GM19025 (cell line): Measurements from ENCODE around the gene VSIG10L.
A peak's percentile ranks its signal among the peaks of the same experiment; 100 is the strongest.

ENCODE experiments used
- ATAC-seq: cut with Tn5 transposase; IDR thresholded peaks from one replicate; pipeline ENCODE4 v1.9.1; 2021; ENCODE audit warnings: mild to moderate bottlenecking, low read depth, moderate library complexity; ENCODE audit not compliant: unreplicated experiment

Gene VSIG10L

GRCh38 chr19:51341976-51342580 is at the start of gene VSIG10L:
VSIG10L (minus strand) TSS chr19:51342139; CDS start chr19:51342124, 15 bp downstream.
- no peak for ATAC-seq

DNA sequence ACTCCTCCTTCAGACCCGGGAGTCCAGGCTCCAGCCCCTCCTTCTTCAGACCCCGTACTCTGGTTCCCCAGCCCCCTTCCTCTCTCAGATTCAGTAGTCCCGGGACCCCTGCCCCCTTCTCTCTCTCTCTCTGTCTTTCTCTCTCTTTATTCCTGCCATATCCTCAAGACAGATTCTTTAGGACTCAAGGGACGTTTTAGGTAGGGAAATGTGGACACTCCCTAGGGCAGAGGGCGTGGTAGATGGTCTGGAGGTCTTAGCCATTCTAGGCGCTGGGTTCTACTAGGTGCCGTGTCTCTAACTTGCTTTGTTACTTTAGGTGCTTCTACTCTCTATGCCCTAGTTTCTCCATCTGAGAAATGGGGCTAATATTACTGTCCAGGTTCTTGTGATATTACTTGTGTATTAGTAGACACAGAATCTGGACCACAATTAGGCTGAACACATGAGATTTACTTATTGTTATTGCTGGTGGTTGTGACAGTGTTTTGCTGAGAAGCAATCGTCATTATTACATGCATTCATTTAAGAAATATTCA is 49.2 kb upstream of the VSIG10L start:
- ATAC-seq: no peak

- ATAC-seq: no peak
Measured at GRCh38 chr19:51389143-51389542, 47.2 kb upstream of the VSIG10L start.

DNA sequence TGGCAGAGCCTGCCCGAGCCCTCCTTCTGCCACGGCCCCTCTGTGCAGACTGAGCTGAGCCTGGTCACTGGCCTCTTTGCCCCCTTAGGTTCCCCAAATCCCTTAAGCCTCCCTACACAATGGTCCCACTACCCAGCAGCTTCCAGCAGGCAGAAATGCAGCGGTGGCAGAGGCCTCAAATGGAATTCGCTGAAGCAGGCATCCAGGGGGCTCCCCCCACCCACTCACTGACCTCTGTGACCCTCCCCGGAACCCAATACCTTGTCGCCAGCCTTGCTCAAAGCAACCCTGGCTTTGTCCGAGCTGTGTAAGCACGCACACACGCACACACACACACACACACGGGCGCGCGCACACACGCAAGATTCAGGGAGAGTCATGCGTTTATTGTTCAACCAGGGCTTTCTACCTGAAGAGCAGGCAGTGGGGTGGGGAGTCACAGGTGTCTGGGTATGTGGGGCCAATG is 46.0 kb upstream of the VSIG10L start, which contains the start of gene LIM2:
Gene LIM2, minus strand, starts transcription at position 51 of the 466 bp plus-strand sequence. CDS start 531 bp downstream, outside the sequence.
- ATAC-seq: no peak

- no peak for ATAC-seq
Measured at GRCh38 chr19:51386882-51387520, 45.1 kb upstream of the VSIG10L start.

- no peak for ATAC-seq
Measured at GRCh38 chr19:51382004-51382403, 40.1 kb upstream of the VSIG10L start.

- no peak for ATAC-seq
Measured at GRCh38 chr19:51380379-51380778, 38.4 kb upstream of the VSIG10L start.

- ATAC-seq: no peak
Measured at GRCh38 chr19:51377422-51377821, 35.5 kb upstream of the VSIG10L start.

DNA sequence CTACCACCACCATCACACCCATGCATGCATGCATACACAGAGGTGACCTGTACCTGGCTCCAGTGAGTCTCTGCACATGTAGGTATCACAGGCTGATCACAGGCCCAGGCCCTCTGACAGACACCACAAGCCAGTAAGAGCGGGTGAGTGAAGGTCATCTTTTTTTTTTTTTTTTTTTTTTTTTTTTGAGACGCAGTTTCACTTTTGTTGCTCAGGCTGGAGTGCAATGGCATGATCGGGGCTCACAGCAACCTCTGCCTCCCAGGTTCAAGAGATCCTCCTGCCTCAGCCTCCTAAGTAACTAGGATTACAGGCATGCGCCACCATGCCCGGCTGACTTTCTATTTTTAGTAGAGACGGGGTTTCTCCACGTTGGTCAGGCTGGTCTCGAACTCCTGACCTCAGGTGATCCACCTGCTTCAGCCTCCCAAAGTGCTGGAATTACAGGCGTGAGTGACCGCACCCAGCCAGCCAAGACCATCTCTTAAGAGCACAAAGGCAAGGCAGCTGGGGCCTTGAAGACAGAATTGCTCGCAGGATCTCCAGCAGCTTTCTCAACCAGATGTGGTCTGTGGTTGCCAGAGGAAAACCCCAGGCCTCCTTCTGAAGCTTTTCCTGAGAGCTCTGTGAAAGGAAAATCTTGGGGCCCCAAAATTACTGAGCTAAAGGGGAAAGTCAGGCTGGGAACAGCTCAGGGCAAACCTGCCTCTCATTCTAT is 33.7 kb upstream of the VSIG10L start:
- no peak for ATAC-seq

- no peak for ATAC-seq
Measured at GRCh38 chr19:51372649-51373504, 30.9 kb upstream of the VSIG10L start, which contains the start of gene NKG7. NKG7 (minus strand) TSS chr19:51372654; CDS start chr19:51372535, 119 bp downstream.

DNA sequence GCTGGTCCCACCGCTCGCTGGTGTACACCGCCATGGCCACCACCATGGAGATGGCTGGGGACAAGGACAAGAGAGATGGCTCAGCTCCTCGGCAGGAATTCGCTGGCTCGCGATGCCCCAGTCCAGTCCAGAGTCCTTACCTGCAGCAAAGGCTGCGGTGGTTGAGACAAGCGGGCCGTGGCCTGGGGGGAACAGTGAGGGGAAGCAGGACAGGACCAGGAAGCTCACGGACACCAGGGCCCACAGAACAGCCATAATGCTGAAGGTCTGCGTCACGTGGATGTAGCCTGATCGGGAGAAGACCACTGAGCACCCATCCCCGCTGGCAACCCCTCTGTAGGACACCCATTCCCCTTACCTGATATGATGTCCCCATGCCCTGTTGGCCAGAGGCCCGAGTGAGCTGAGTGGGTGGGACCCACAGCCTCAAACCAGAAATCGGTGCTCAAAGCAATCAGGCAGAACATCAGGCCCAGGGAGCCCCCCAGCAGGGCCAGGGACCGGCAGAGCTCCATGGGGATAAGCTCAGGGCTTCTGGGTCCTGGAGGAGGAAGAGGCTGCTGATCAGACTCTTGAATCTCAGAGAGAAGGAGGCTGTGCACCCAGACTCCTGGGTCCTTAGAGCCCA is 30.2 kb upstream of the VSIG10L start:
- ATAC-seq: no peak

DNA sequence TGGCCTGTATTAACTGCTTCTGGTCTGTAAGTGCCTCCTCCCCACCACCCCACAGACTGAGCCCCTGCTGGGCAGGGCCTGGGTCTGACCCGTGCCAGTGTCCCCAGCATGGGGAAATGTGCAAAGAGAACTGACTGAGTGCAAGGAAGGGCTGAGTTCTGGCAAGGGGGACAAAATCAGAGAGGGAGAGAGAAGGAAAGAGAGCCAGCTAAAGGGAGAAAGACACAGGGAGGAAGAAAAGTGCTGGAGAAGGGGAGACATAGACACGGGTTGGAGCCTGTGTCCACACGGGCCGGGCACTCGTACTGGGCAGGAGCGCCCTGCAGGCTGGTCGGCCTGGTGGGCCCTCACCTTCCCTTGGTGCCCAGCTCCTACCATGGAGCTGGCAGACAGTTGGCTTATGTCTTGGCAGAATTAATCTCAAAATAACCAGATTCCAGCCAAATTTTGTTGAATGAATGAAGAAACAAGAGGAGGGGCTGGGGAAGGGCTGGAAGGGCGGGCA is 29.3 kb upstream of the VSIG10L start:
- ATAC-seq: no peak

DNA sequence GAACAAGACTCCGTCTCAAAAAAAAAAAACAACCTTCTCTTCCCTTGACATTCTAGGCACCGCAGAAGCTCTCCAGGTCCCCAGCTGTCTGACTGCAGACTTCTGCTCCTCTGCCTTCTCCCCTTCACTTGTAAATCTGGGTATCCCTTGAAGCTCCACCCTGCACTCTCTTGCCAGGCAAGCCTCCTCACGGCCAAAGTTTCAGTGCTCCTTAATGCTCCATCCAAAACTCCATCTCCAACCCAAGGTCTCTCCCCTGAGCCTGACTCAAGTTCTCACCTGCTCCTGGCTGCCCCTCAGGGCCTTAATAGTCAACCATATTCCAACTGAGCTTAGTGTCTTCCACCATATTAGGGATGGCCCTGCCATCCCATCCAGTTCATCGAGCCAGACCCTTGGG is 28.3 kb upstream of the VSIG10L start:
- no peak for ATAC-seq

DNA sequence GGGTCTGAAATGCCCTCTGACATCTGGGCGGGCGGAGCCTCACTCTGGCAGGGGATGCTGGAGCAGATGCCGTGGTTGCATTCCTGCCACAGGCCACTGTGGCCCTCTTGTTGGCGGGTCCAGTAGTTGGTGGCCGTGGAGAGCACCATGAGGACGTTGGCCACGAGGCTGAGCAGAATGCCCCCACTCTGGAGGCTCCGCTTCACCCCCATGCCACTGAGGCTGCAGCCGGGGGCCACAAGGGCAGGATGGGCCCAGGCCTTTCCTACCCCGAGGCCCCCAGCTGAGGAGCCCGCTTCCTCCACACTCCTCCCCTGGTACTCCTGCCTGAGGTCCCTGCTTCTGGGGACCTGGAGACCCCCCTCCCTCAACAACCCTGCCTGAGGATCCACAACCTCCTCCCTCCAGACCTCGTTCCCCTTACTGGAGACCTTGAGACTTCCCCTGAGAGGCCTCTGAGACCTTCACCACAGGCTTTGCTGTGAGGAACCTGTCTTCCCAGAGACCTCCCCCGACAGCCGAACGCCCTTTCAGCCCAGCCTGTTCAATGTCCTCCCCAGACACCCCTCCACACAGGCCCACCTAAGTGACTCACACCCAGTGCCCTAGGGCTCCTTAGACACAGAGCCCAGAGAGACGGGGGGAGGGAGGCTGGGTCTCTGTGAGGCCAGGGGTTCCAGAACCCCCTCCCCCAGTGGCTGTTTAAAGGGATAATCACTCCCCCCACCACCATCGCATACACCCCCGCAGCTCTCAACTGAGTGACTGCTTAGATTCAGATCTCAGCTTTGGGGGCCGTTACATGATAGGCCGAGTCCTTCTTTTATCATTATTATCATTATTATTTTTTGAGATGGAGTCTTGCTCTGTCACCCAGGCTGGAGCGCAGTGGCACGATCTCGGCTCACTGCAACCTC is 26.7 kb upstream of the VSIG10L start, which contains the start of gene CLDND2:
Gene CLDND2, minus strand, starts transcription at position 638 of the 917 bp plus-strand sequence. Its CDS starts 426 bp downstream, at position 212.
- ATAC-seq: no peak

DNA sequence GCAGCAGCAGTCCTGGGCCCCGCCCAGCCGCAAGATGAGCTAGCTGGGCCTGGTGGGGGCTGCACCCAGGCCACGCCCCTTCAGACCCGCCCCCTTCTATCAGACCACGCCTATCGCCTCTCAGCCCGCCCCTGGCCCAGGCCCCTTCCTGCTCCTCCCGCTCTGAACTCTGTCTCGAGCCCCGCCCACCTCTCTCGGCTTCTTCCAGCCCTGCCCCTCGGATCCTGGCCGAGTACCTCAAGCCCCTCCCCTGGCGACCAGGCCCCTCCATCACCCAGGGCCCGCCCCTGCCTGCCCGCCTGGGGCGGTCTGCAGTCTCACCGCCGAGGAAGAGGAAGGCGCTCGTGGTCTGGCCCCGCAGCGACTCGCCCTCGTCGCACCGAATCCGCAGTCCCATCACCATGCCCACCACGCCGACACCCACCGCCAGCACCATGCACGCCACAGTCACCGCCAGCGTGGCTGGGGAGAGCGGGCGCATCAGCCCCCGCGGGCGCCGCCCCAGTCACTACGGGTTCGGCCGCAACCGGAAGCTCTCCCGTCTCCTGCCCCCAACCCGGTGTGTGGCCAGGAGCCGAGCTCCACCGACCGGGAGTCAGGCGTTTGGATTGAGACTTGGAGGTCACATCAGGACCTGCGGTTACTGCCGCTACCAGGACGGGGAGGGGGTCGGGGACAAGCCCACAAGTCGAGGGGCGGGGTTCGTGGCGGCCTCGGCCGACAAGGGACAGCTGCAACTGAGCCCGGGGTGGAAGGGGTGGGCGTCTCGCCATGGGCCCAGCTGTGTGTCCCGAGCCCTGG is 25.8 kb upstream of the VSIG10L start:
- ATAC-seq: peak; percentile 78

DNA sequence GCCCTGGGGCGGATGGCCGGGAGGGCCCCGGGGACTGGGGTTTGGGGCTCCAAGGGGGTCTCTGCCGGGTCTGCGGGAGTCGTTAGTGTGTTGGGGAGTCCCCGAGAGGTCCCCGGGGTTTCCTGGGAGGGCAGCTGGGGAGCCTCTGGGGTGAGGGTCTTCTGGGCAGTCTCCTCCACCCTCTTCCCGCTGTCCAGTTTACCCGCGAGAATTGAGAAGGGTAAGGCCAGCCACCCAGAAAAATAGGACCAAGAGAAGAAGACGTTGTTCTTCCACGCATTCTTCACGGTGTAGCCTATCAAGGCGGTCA is 25.3 kb upstream of the VSIG10L start:
- peak; percentile 9 for ATAC-seq

- ATAC-seq: peak; percentile 46
Measured at GRCh38 chr19:51366389-51367254, 24.7 kb upstream of the VSIG10L start.
